HEK293 (cell line): Measurements from ENCODE around the gene SRRD.

Experiments
- CTCF ChIP-seq: fragments of 450-650 bp; formaldehyde crosslinking; IDR thresholded peaks from 2 replicates; pipeline ENCODE4 v1.5.1; 2016; ENCODE audit warnings: missing biosample characterization, missing genetic modification characterization
- KLF10 ChIP-seq: fragments of 450-650 bp; IDR thresholded peaks from 2 replicates; pipeline ENCODE4 v1.5.1; 2018; ENCODE audit warnings: missing biosample characterization, mild to moderate bottlenecking, missing genetic modification characterization
- MEIS1 ChIP-seq: sonication (generic); formaldehyde crosslinking; IDR thresholded peaks from 2 replicates; pipeline ENCODE4 v1.8.1; 2022; ENCODE audit warnings: missing genetic modification reagents, mild to moderate bottlenecking, borderline replicate concordance
- SETDB1 ChIP-seq: IDR thresholded peaks from one replicate; pipeline ENCODE4 v1.6.1; 2017; ENCODE audit warnings: mild to moderate bottlenecking, low read length, moderate library complexity, mixed read lengths; ENCODE audit not compliant: insufficient read length
- ZBTB17 ChIP-seq: fragments of 450-650 bp; formaldehyde crosslinking; IDR thresholded peaks from 2 replicates; pipeline ENCODE4 v1.5.1; 2016; ENCODE audit warnings: missing biosample characterization, missing genetic modification characterization
- ZBTB7A ChIP-seq: fragments of 450-650 bp; formaldehyde crosslinking; IDR thresholded peaks from 2 replicates; pipeline ENCODE4 v1.5.1; 2016; ENCODE audit warnings: low read depth, missing biosample characterization, missing genetic modification characterization
- ZNF24 ChIP-seq: fragments of 450-650 bp; formaldehyde crosslinking; IDR thresholded peaks from 2 replicates; pipeline ENCODE4 v1.5.1; 2016; ENCODE audit warnings: missing biosample characterization, missing genetic modification characterization
- ZNF311 ChIP-seq: fragments of 450-650 bp; formaldehyde crosslinking; IDR thresholded peaks from 2 replicates; pipeline ENCODE4 v1.5.1; 2017; ENCODE audit warnings: missing biosample characterization, missing genetic modification characterization, borderline replicate concordance
- ZNF585B ChIP-seq: fragments of 450-650 bp; formaldehyde crosslinking; IDR thresholded peaks from 2 replicates; pipeline ENCODE4 v1.5.1; 2016; ENCODE audit warnings: missing biosample characterization, missing genetic modification characterization
- ZNF629 ChIP-seq: fragments of 450-650 bp; formaldehyde crosslinking; IDR thresholded peaks from 2 replicates; pipeline ENCODE4 v1.5.1; 2017; ENCODE audit warnings: missing biosample characterization, missing genetic modification characterization

GRCh38 chr22:26487996-26488395 is 4.3 kb downstream of the SRRD start:
- TF ChIP-seq ZNF311 (tag by site-specific recombination) = no peak
- no peak for TF ChIP-seq ZNF24 (tag by site-specific recombination)
- no peak for TF ChIP-seq ZBTB17 (tag by site-specific recombination)
- no peak for TF ChIP-seq CTCF
- no peak for TF ChIP-seq MEIS1 (CRISPR knock-in tag)
- no peak for TF ChIP-seq ZBTB7A (tag by site-specific recombination)
- no peak for TF ChIP-seq ZNF585B
- no peak for TF ChIP-seq SETDB1
- TF ChIP-seq ZNF629 (tag by site-specific recombination) = no peak
- no peak for TF ChIP-seq KLF10 (tag by site-specific recombination)
